HG03558 (cell line): ENCODE results near the gene PRKAR1B.

ENCODE experiments used
- ATAC-seq: cut with Tn5 transposase; IDR thresholded peaks from one replicate; pipeline ENCODE4 v1.9.1; 2021; ENCODE audit warnings: moderate number of reproducible peaks; ENCODE audit not compliant: unreplicated experiment; ENCODE audit errors: extremely low read depth

PRKAR1B gene

GRCh38 chr7:698515-699475 lies 28.3 kb downstream of the PRKAR1B start:
- no peak for ATAC-seq

DNA sequence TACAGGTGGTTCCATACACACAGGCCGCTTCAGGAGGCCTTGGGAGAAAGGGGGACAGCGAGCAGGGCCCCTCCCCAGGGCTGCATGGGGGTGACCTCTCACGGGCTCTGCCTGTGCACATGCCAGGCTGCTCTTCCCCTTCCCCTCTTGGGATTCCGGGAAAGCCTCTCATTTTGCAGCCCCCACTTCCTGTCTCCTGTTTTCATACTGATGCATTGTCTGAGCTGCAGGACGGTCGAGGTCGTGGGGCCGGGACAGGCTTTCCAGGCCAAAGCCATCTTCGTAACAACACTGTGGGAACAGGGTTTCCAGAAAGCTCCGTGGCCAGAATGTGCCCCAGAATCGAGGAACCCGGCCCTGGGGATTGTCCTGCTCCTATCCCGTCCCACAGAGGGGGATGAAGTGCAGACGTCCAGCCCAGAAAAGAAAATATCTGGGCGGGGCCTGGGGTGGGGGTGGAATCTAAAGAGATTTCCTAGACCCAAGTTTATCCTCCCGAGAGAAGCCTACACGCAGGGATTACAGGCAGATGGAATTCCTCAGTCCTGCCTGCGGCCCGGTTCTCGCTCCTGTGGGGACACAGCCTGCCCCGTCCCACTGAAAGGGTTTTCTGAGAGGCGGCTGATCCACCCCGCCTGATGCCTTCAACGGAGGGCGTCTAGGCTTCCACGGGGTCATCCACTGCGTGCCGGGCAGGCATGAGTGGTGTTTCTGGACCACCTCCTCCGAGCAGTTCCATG lies 30.1 kb downstream of the PRKAR1B start:
- ATAC-seq = no peak

DNA sequence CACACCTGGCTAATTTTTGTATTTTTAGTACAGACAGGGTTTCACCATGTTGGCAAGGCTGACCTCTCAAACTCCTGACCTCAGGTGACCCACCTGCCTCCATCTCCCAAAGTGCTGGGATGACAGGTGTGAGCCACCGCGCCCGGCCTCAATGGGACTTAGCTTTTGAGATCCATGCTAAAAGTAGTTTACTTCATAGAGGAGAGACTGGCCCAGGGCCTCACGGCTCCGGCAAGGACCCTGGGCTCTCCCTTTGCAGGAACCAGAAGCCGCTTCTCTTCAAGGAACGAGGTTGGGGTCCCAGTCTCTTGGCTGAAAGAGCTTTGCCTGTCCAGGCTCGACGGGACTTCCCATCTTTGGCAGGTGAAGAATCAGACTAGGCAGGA lies 30.7 kb downstream of the PRKAR1B start:
- no peak for ATAC-seq

- ATAC-seq = no peak
Observed at GRCh38 chr7:693280-693679, 33.8 kb downstream of the PRKAR1B start.

GRCh38 chr7:691361-692045 lies 35.6 kb downstream of the PRKAR1B start:
- no peak for ATAC-seq

GRCh38 chr7:690478-691360 lies 36.4 kb downstream of the PRKAR1B start:
- no peak for ATAC-seq

DNA sequence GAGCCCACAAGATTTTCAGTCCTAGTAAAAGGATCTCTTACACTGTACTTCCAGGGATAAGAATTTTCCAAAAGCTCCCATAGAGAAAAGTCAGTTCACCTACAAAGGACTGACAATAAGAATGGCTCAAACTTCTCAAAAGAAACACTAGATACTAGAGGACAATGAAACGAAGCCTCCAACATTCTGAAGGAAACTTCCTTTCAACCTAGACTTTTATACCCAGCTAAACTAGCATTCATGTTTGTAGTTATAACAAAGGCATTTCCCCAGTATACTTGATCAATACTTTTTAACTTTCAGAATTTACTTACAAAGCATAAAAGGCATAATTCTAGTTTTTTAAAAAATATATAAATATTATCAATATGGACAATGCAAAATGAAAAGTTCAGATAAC lies 41.5 kb downstream of the PRKAR1B start:
- ATAC-seq = no peak

DNA sequence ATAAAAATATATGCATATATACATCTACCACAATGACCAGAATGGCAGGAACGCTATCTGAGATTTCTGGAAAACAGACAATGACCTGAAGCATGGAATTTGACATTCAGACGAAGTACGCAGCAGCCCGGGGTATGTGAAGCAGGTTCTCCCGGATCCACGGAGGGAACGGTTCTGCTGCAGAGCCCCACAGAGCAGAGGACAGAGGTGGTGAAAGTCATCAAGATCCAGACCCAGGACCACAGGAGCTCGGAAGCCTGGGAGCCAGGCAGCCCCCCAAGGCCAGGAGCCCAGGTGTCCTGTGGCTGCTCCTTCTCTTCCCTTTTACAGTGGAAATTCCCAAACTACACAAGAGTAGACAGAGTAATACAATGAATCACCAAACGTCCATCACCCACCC lies 42.7 kb downstream of the PRKAR1B start:
- no peak for ATAC-seq

DNA sequence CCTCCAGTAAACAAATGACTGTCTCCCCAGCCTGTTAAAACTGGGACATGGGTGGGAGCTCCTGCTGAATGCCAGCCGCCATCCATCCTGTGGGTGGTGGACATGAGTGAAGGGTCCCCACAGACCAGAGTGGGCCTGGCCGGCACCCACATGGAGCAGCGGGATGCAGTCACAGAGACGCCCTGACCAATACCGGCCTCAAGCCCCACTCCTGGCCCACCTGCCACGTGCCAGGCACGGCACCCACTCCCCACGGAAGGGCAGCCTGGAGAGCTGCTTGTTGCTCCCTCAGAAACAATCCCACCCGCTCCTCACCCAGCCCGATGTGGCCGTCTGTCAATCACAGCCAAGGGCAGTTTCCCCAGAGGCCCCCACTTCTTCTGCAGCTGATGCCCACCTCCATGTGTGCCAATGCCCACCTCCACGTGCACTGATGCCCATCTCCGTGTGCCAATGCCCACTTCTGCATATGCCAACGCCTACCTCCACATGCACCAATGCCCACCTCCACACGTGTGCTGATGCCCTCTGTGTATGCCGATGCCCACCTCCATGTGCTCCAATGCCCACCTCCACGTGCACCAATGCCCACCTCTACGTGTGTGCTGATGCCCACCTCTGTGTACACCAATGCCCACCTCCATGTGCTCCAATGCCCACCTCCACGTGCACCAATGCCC lies 43.4 kb downstream of the PRKAR1B start:
- ATAC-seq = no peak

DNA sequence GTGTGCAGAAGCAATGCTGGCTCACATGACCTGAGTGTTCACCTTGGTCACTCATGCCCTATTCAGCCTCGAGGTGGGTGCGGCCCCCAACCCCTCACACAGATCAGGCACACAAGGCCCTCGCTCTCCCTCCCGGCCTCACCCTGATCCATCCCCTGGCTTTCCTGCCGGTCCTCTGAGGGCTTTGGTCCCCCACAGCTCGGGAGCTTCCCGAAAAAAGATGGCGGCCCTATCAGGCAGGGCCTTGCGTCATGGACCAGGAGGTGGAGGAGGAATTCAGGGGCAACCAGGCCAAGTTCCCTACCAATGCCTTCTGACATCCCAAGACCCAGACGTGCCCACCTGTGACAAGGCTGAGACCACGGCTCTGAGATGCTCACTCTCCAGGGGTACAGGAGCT lies 44.3 kb downstream of the PRKAR1B start:
- ATAC-seq = no peak

DNA sequence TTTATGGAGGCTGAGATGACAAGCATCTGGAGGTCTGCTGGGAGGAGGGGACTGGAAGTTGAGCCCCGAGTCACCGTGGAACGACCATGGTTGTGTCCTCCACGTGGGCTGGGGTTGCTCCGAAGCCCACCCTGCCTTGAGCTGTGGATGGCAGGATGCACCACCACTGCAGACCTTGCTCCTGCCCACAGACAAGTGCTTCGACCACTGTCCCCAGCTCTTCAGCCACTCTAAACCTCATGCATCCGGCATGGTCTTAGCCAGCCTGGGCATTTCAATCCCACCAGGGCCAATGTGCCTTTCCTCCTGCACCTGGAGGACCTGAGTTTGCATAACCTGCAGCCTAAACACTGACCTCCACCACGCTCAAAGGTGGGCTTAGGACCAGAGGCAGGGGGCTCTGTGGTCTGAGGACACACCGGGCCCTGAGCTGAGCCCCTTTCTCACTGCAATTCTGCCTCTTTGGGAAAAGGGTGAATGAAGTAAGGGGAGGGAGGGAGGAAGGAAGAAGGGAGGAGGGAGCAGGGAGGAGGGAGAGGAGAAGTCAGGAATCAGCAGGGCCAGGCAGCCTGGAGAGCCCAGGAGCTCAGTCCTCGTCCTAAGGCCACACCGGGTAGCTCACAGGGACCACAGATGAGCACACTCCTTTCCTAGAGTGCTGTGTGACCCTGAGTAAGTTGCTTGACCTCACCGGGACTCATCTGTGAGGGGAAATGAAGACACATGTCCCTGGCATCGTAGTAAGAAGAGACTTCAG lies 45.4 kb downstream of the PRKAR1B start:
- no peak for ATAC-seq

- ATAC-seq = no peak
Observed at GRCh38 chr7:680411-681127, 46.5 kb downstream of the PRKAR1B start.

GRCh38 chr7:676972-677385 lies 50.1 kb downstream of the PRKAR1B start:
- no peak for ATAC-seq

GRCh38 chr7:676246-676971 lies 50.7 kb downstream of the PRKAR1B start:
- ATAC-seq = no peak

- no peak for ATAC-seq
Observed at GRCh38 chr7:674454-675410, 52.3 kb downstream of the PRKAR1B start.
